ENCODE results near the gene FASN. TPM values are rescaled to one million over a fixed set of nuclear protein-coding genes. Genes with fewer than 3 reads are reported as not detected.

Gene FASN
- total and polyA plus RNA-seq, 2 of the 13 experiments (the other 11 are each of a cell fraction or from before 2014, with no cell fraction given), result 51.7 to 101 TPM

GRCh38 chr17:82098939-82099763 lies 1.1 kb upstream of the FASN start (continued):
- TF ChIP-seq CHD4 (IDR thresholded peaks at IDR 0.05; ENCODE audit: borderline replicate concordance, low read length), result no peak
- TF ChIP-seq ZNF558 (CRISPR knock-in tag; IDR thresholded peaks at IDR 0.05; ENCODE audit: borderline replicate concordance), result no peak
- TF ChIP-seq ZNF460 (CRISPR knock-in tag; IDR thresholded peaks at IDR 0.05; ENCODE audit: borderline replicate concordance), result no peak
- no peak; the same call in 1 of the 2 replicates for TF ChIP-seq ZSCAN21 (CRISPR knock-in tag; IDR thresholded peaks at IDR 0.05; ENCODE audit: borderline replicate concordance)
- TF ChIP-seq ZMYM3 (CRISPR knock-in tag; IDR thresholded peaks at IDR 0.05), result no peak
- no peak for TF ChIP-seq ZBTB7A (CRISPR knock-in tag; IDR thresholded peaks at IDR 0.05)
- TF ChIP-seq ZNF446 (CRISPR knock-in tag; IDR thresholded peaks at IDR 0.05), result no peak; the same call in 1 of the 2 replicates
- TF ChIP-seq AHR (CRISPR knock-in tag; IDR thresholded peaks at IDR 0.05), result no peak
- TF ChIP-seq SP1 (IDR thresholded peaks at IDR 0.05), result no peak
- TF ChIP-seq SP1 (CRISPR knock-in tag; IDR thresholded peaks at IDR 0.05), result no peak
- TF ChIP-seq, protein P1, sequence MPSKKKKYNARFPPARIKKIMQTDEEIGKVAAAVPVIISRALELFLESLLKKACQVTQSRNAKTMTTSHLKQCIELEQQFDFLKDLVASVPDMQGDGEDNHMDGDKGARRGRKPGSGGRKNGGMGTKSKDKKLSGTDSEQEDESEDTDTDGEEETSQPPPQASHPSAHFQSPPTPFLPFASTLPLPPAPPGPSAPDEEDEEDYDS (CRISPR knock-in tag; IDR thresholded peaks at IDR 0.05), result no peak
- 0 out of 2 replicates have a peak, but pooled peaks have one; percentile 2 for TF ChIP-seq HNF4A (CRISPR knock-in tag; IDR thresholded peaks at IDR 0.05)
- TF ChIP-seq KMT2B (CRISPR knock-in tag; IDR thresholded peaks at IDR 0.05), result no peak
- TF ChIP-seq ZNF337 (CRISPR knock-in tag; IDR thresholded peaks at IDR 0.05; ENCODE audit: borderline replicate concordance, low read depth), result no peak
- no peak; the same call in 1 of the 2 replicates for TF ChIP-seq YEATS4 (CRISPR knock-in tag; IDR thresholded peaks at IDR 0.05; ENCODE audit: borderline replicate concordance)

All from HepG2 (cell line).